Tibial nerve (tissue), 4 donors: ENCODE data around the gene ATP11A.

ENCODE experiments used
- EP300 ChIP-seq, 2 donors: sonication (generic); formaldehyde crosslinking; IDR thresholded peaks; one replicate each; pipeline ENCODE4 v1.6.1; 2017; ENCODE audit warnings: antibody characterized with exemption in 2 of 2, mild to moderate bottlenecking in 1 of 2
- POLR2A ChIP-seq, 2 donors: fragments of 450-650 bp; IDR thresholded peaks; one replicate each; pipeline ENCODE4 v1.6.1; 2017; ENCODE audit warnings: antibody characterized with exemption in 2 of 2, mild to moderate bottlenecking in 2 of 2, moderate library complexity in 2 of 2
- TF ChIP-seq, protein P1 (sequence below), 5 experiments: fragments of 200-600 bp in 3 of 5; fragments of 450-650 bp in 2 of 5; sonication (generic) in 3 of 5; IDR thresholded peaks; one replicate each; pipeline ENCODE4 v1.5.1; 2016 to 2019; ENCODE audit warnings: antibody characterized with exemption in 5 of 5, mild to moderate bottlenecking in 3 of 5, moderate library complexity in 2 of 5

DNA sequence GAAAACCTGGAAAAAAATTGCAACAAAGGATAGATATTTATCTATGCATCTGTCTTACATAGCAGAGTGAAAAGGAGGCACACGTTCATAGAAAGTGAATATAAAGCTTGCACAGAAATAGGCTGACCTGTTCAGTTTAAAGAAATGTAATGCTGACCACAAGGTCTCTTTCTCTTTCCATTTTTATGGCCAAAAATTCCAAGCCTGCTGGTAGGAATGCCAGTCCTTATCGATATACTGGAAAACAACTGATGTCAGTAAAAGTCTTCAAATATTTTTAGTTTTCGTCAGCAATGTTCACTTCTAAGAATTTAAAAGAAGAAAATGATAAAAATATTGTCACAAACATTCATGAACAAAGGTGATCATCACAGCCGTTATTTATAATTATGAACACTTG lies 220.2 kb downstream of the ATP11A start:
- TF ChIP-seq, protein P1, sequence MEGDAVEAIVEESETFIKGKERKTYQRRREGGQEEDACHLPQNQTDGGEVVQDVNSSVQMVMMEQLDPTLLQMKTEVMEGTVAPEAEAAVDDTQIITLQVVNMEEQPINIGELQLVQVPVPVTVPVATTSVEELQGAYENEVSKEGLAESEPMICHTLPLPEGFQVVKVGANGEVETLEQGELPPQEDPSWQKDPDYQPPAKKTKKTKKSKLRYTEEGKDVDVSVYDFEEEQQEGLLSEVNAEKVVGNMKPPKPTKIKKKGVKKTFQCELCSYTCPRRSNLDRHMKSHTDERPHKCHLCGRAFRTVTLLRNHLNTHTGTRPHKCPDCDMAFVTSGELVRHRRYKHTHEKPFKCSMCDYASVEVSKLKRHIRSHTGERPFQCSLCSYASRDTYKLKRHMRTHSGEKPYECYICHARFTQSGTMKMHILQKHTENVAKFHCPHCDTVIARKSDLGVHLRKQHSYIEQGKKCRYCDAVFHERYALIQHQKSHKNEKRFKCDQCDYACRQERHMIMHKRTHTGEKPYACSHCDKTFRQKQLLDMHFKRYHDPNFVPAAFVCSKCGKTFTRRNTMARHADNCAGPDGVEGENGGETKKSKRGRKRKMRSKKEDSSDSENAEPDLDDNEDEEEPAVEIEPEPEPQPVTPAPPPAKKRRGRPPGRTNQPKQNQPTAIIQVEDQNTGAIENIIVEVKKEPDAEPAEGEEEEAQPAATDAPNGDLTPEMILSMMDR (IDR thresholded peaks at IDR 0.05) = no peak
- TF ChIP-seq POLR2A (IDR thresholded peaks at IDR 0.05) = no peak
- no peak for TF ChIP-seq EP300 (IDR thresholded peaks at IDR 0.05)
